K562 (cell line): ENCODE data around the gene ALDH8A1. TPM values are rescaled to one million over a fixed set of nuclear protein-coding genes. Genes with fewer than 3 reads are reported as not detected.
A peak's percentile ranks its signal among the peaks of the same experiment; 100 is the strongest.

ENCODE experiments used
- ATAC-seq: fragments of 200-7000 bp; cut with Tn5 transposase; 3 replicates; pipeline ENCODE4 v1.9.1; 2020; ENCODE audit warnings: moderate library complexity
- BruUV-seq: library from RNA; stranded (reverse); fragments of 400-500 nt; replicated peaks from 2 replicates; lab custom pipeline; 2021; lab: Mats Ljungman, UMichigan
- CTCF ChIA-PET: fragments of 300-600 bp; formaldehyde crosslinking; extraction: SDS; loops from one replicate; lab custom pipeline; 2021; ENCODE audit warnings: low intra/inter-chr PET ratio; lab: Yijun Ruan, JAX
- POLR2A ChIA-PET: fragments of 300-600, 350-650 bp; sonication (Branson Sonifier 250); formaldehyde crosslinking; extraction: SDS; loops from one replicate; lab custom pipeline; 2021; ENCODE audit warnings: antibody characterized with exemption, inconsistent platforms; lab: Yijun Ruan, JAX
- DNase-seq, 4 experiments: peaks; one replicate each; pipeline versions ENCODE4 v3.0.0 to v3.0.0-alpha.2; 2011 to 2018; ENCODE audit warnings: low spot score in 3 of 4, mixed read lengths in 3 of 4; ENCODE audit errors: extremely low read depth in 1 of 4
- FAIRE-seq: peaks from 2 replicates; lab custom pipeline; 2011; peaks lifted over from hg19 to GRCh38; lab: Jason Lieb, UNC
- H2AFZ ChIP-seq: 2 replicates; pipeline ENCODE4 v1.6.0; 2011; ENCODE audit warnings: low read depth, low read length, control low read depth, inconsistent platforms
- H3K27ac ChIP-seq: fragments of 200-600 bp; 3 replicates; pipeline ENCODE4 v1.8.0; 2011; ENCODE audit warnings: low read depth, mild to moderate bottlenecking, control low read depth, inconsistent platforms, low read length, moderate library complexity, mixed read lengths; ENCODE audit errors: extremely low read depth
- H3K27me3 ChIP-seq, 2 experiments: fragments of 300-600 bp in 1 of 2; 2 replicates in 1 of 2; 3 replicates in 1 of 2; pipeline versions ENCODE4 v1.6.0 to v1.8.0; 2011; ENCODE audit warnings: inconsistent platforms in 2 of 2, low read length in 2 of 2, mild to moderate bottlenecking in 1 of 2, mixed read lengths in 1 of 2, moderate library complexity in 1 of 2; ENCODE audit not compliant: control insufficient read depth in 2 of 2, insufficient read depth in 2 of 2
- H3K36me3 ChIP-seq: fragments of 300-600 bp; 3 replicates; pipeline ENCODE4 v1.8.0; 2011; ENCODE audit warnings: mild to moderate bottlenecking, low read length, inconsistent platforms; ENCODE audit not compliant: control insufficient read depth, insufficient read depth
- H3K4me1 ChIP-seq, 2 experiments: fragments of 200-600 bp in 1 of 2; replicated peaks in 1 of 2; 2 replicates in 1 of 2; 3 replicates in 1 of 2; pipeline versions ENCODE4 v1.5.1 to v1.8.0; 2011; ENCODE audit warnings: inconsistent platforms in 2 of 2, low read length in 2 of 2, mild to moderate bottlenecking in 1 of 2, mixed read lengths in 1 of 2, moderate library complexity in 1 of 2; ENCODE audit not compliant: control insufficient read depth in 2 of 2, insufficient read depth in 2 of 2
- H3K4me2 ChIP-seq: 2 replicates; pipeline ENCODE4 v1.6.1; 2011; ENCODE audit warnings: low read length, control low read depth, inconsistent platforms, mixed read lengths; ENCODE audit not compliant: insufficient read depth
- H3K4me3 ChIP-seq: fragments of 200-600 bp; sonication (generic), shearing (Covaris generic); 2 replicates; pipeline ENCODE4 v1.5.1; 2016; ENCODE audit warnings: control low read depth, inconsistent platforms
- H3K79me2 ChIP-seq: fragments of 200-600 bp; 3 replicates; pipeline ENCODE4 v1.8.0; 2011; ENCODE audit warnings: low read length, inconsistent platforms; ENCODE audit not compliant: control insufficient read depth, insufficient read depth
- H3K9ac ChIP-seq, 2 experiments: 2 replicates each; pipeline versions ENCODE4 v1.6.0 to v1.6.1; 2011; ENCODE audit warnings: low read depth in 2 of 2, low read length in 2 of 2, control low read depth in 1 of 2, inconsistent platforms in 1 of 2, mild to moderate bottlenecking in 1 of 2, mixed read lengths in 1 of 2; ENCODE audit not compliant: insufficient read depth in 1 of 2
- H3K9me1 ChIP-seq: one replicate; pipeline ENCODE4 v1.6.0; 2011; ENCODE audit warnings: inconsistent platforms, mild to moderate bottlenecking, low read length, moderate library complexity; ENCODE audit not compliant: control insufficient read depth, insufficient read depth
- H3K9me3 ChIP-seq: replicated peaks from 2 replicates; pipeline ENCODE4 v1.5.1; 2011; ENCODE audit warnings: low read depth, low read length, inconsistent platforms; ENCODE audit not compliant: control insufficient read depth, insufficient read depth
- H4K20me1 ChIP-seq: replicated peaks from 2 replicates; pipeline ENCODE4 v1.6.1; 2011; ENCODE audit warnings: low read length, inconsistent platforms, mixed read lengths; ENCODE audit not compliant: control insufficient read depth, insufficient read depth
- PML ChIP-seq: IDR thresholded peaks from 2 replicates; pipeline ENCODE4 v1.6.1; 2012; ENCODE audit warnings: low read length, inconsistent platforms
- PRDM10 ChIP-seq: fragments of 450-650 bp; IDR thresholded peaks from 2 replicates; pipeline ENCODE4 v1.6.1; 2018; ENCODE audit not compliant: partially characterized antibody
- WGBS: fragments of 100-300 bp; shearing (Covaris generic); methylation state at CpG from one replicate; pipeline ENCODE4 v1.1.6; 2016; ENCODE audit warnings: low coverage, mixed read lengths; ENCODE audit not compliant: insufficient coverage; ENCODE audit errors: missing lambda C conversion rate; 5-methylcytosine and 5-hydroxymethylcytosine counted together
- in situ Hi-C: fragments of 300-500 bp; cut with MboI; formaldehyde crosslinking; loops from 4 replicates; pipeline ENCODE4 v1.15.0; 2018; ENCODE audit warnings: inconsistent platforms, mixed read lengths
- intact Hi-C: fragments of 100-400 bp; cut with micrococcal nuclease; formaldehyde crosslinking; loops from 2 replicates; pipeline ENCODE4 v1.14.2; 2022
- polyA plus RNA-seq, 8 experiments: library from polyadenylated mRNA; depleted of rRNA in 4 of 8; stranded (reverse) in 5 of 8; unstranded in 3 of 8; fragments of >200 nt; fragmentation: Nextera tagmentation in 2 of 8; fragmentation: Illumina TruSeq in 1 of 8; extraction: Ambion mirVana in 2 of 8; extraction: Trizol in 1 of 8; gene quantifications; 2 replicates each; pipeline versions ENCODE4 v1.2.1 to v1.2.3, GENCODE V29; 2011 to 2014; ENCODE audit warnings: inconsistent platforms in 1 of 8, missing spikeins in 1 of 8
- total RNA-seq, 7 experiments: library from RNA; depleted of rRNA in 6 of 7; stranded (reverse); fragments of >200 nt in 6 of 7; fragmentation: Illumina TruSeq in 2 of 7; extraction: Trizol in 2 of 7; gene quantifications; 2 replicates each; pipeline versions ENCODE4 v1.2.1 to v1.2.3, GENCODE V29; 2011 to 2021; ENCODE audit warnings: low replicate concordance in 1 of 7

Gene ALDH8A1
- total and polyA plus RNA-seq, 9 of the 15 experiments (the other 6 are each of a cell fraction or from before 2014, with no cell fraction given) = 0.03 to 0.18 (median 0.04) TPM; not detected in 2

GRCh38 chr6:134928151-134928900, 21.6 kb downstream of the ALDH8A1 start:
- Histone ChIP-seq H3K27ac (no peak overlapping the region), H2AFZ (no peak overlapping the region), H3K4me2 (no peak overlapping the region), H3K79me2 (no peaks in the 10 kb centered on the region), H3K9ac (no peak overlapping the region), H4K20me1 (no peaks in the 10 kb centered on the region), H3K36me3 (no peaks in the 10 kb centered on the region), H3K27me3 (peaks cover 20 to 23% of the 10 kb centered on the region in 2 experiments), H3K4me1 (no peaks in the 10 kb centered on the region), H3K9me1 (no peaks in the 10 kb centered on the region)
- ChIA-PET POLR2A (interaction anchor here (1.1 kb wide), 1 partner anchor 10 kb away, joined by 4 read pairs; no protein-coding TSS in a partner anchor), CTCF (no interaction called here)
- in situ Hi-C loops (no loop called here), intact Hi-C loops (no loop called here)
- FAIRE-seq (no peak), ATAC-seq (no peak), DNase-seq (no peak)
- BruUV-seq = no TSS peak
- WGBS = 2% methylated on average over 6 of the region's 6 CpGs
- TF ChIP-seq PML (no peak), PRDM10 (peak; percentile 84)
- TF ChIP-seq, all 486 proteins: peak for 1
- Histone ChIP-seq H3K4me3 (no peak overlapping the region), H3K9me3 (no peaks in the 10 kb centered on the region)
